GM19043 (cell line): ENCODE data around the gene MED27.

Experiments used
- ATAC-seq: cut with Tn5 transposase; IDR thresholded peaks from one replicate; pipeline ENCODE4 v1.9.1; 2021; ENCODE audit warnings: low read depth; ENCODE audit not compliant: unreplicated experiment

MED27 gene

GRCh38 chr9:131824155-131824594, 255.5 kb downstream of the MED27 start:
- ATAC-seq: no peak

DNA sequence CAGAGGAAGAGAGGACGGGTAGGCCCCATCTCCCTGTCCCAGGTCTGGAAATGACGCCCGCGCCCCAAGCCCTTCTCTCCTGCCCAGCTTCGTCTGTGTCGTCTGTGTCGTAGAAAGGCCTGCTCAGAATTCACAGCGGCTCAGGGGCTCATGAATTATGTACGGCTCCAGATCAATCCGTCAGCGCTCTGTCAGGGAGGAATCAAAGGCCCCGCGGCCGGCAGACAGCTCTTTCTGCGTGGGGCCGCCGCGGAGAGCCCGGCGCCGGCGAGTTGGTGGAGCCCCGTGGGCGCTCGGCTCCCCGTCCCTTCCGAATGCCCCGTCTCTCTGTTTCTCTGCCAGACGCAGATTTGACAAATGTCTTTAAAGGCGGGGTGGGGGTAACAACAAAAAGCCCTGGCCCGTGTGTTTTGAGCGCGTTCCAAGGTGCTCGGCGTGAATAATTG, 255.9 kb downstream of the MED27 start:
- no peak for ATAC-seq

- no peak for ATAC-seq
Observed at GRCh38 chr9:131818089-131818488, 261.6 kb downstream of the MED27 start.

- no peak for ATAC-seq
Observed at GRCh38 chr9:131817627-131818026, 262.0 kb downstream of the MED27 start.

DNA sequence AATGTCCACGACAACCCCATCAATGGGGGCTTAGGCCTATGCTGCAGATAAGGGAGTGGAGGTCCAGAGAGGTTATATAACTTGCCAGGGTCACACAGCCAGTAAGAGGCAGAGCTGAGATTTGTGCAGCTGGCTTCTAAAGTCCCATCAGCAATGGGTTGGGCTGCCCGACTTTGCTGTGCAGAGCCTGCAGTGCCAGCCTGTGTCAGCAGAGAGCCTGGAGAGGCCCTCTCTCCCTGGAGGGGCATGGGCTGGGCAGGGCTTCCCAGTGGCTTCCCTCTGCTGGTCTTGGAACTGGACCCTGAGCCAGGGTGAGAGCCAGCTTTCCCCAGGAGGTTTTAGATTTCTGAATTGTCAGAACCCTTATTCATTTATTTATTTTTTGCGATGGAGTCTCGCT, 262.6 kb downstream of the MED27 start:
- no peak for ATAC-seq

DNA sequence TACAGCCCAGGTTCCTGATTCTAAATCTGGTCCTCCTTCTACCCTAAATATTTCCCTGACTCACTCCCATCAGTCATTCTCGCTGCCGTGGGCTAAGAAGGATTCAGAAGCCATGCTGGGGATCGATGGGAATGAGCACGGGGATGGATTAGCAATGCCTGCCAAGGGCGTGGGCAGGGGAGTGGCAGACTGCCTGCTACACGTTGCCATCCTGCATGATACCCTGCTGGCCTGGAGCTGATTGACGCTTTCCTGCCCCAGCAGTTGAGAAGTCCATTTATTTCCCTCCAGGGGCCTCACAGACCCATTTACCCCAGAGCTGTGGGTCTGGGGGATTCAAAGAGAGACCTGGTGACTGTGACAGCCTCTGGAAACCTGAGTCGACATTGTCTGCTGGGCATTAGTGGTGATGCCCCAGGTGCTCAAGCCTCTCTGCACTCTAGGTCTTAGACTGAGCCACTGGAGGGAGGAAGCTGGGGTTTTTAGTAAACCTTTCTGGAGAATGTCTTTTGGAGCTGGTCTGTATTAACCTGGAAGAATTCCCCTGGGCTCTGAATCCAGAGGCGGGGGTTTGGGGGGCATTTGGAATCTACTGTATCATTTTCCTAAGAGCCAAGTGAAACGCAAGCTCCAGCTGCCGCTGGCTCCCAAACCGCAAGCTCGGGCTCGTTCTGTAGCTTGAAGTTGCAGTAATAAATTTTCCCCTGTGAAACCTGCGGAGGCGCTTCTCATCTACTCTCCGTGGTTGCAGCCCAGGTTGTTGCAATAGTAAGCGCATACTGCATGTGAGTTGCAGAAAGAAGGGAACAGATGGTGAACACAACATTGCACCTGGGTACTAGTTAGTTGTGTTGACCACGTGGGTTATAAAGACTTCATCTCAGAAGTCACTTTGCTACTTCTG, 263.4 kb downstream of the MED27 start:
- ATAC-seq: no peak

- no peak for ATAC-seq
Observed at GRCh38 chr9:131814707-131815106, 265.0 kb downstream of the MED27 start.

DNA sequence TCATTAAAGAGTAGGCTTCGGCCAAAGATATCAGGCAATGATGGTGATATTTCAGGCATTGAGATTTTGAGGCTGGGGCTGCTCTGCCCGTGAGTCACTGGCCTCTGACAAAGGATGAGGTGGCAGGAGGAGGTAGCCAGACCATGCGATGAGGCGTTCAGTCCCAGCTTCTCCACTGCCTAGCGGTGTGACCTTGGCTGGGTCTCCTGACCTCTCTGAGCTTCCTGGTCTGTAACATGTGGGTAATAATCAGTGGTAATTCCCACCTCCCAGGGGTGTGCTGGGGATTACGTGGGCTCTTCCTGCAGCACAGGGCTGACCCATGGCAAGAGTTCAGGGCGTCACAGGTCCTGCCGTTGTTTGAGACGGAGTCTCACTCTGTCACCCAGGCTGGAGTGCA, 266.6 kb downstream of the MED27 start:
- ATAC-seq: no peak

DNA sequence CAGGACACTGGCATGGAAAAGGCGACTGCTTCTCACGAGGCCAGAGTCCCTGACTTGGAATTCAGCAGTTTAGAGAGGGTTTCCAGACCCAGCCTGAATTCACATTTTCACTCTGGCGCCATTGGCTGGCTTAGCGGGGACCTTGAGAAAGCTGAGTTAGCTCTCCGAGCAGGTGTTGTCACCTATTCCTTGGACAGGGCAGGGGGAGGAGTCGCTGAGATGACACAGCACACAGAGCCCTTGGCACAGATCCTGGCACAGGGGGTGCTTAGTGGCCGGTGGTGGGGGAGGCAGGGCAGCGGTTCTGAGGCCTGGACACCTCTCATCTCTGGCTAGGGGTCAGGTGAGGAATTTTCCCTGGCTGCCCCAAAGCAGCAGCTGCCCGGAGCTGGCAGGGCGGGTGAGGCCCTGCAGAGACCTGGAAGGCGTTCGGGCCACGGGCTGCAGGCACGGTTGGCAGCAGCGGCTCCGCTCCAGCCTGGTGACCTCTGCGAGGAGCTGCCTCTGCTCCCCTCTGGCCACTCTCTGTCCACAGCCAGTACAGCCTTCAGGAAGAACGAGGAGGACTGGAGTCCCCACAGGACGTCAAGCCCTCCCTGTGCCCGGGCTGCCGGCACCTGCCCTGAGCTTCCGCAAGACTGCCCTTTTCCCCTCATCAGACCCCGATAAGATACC, 267.4 kb downstream of the MED27 start:
- ATAC-seq: no peak

GRCh38 chr9:131811405-131811804, 268.3 kb downstream of the MED27 start:
- ATAC-seq: no peak

DNA sequence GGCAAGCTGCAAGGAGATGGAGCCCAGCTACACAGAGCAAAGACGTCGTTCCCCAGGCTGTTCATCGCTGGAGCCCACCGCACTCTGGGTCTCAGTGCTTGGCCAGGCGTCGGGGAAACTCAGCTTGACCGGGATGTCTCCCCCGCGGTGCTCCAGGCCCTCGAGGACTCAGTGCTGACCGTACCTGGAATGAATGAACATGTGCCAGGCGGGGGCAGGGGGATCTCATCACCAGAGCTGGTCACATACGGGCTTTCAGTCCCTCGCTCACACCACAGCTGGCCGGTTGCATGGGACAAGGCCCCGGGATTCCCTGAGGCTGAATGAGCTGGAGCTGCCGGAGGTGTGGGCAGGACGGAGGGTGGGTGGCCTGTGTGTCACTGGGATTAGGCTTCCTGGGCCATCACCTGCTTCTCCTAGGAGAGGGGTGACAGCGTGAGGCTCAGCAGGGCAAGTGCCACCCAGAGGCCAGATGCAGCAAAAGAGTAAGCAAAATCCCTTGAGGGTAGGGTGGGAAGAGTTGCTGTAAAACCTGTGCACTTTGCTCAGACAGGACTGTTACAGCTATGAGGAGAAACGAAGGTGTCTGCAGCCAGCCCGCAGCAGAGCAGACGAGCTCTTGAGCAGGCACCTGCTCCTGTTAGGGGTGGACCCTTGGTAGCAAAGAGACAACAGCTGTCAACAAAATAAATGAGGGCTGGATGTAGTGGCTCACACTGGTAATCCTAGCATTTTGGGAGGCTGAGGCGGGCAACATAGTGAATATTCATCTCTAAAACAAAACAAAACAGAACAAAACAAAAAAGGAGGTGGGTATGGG, 269.1 kb downstream of the MED27 start:
- ATAC-seq: no peak
